ENCODE results near the gene FANCD2. TPM values are rescaled to one million over a fixed set of nuclear protein-coding genes. Genes with fewer than 3 reads are reported as not detected.
A peak's percentile ranks its signal among the peaks of the same experiment; 100 is the strongest.
"Not testable (repeated sequence)": the region's sequence is repeated elsewhere in the genome, so short reads cannot be mapped to it uniquely, and the experiment has no call there.

FANCD2 gene
- polyA plus RNA-seq, 2 donors: 5.1 to 6.5 TPM

DNA sequence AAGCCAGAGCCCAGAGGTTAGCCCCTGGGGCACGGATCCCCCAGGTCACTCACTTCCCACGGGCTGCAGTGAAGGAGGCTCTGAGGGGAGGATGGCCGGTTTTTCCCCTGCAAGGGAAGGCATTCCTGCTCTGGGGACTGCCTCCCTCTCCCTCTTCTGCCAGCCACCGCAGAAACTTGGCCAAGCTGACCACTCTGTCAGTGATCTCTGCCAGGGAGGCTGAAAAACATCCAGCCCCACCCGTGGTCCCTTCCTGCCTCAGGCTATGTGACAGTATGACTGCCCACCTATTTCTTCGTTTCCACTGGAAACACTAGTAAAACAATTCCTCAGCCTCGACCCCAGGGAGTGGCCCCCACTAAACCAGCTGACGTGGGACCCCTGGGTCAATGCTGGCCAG, 14.6 kb upstream of the FANCD2 start:
- H3K27me3 ChIP-seq (ENCODE audit: control insufficient read depth in 1 of 2, insufficient read depth in 2 of 2, low read length in 2 of 2): no peaks in the 10 kb centered on the region
- peak overlapping the region in 1 of 2 donors; percentile 66 for H3K4me3 ChIP-seq (ENCODE audit: low read depth in 1 of 2, low read length in 2 of 2)
- 33 to 38% methylated on average over 8 of the region's 8 CpGs for WGBS, 2 donors
- no peaks in the 10 kb centered on the region for H3K36me3 ChIP-seq (ENCODE audit: control insufficient read depth in 2 of 2, insufficient read depth in 2 of 2, low read length in 1 of 2)
- H3K9me3 ChIP-seq (ENCODE audit: control insufficient read depth in 2 of 2, insufficient read depth in 1 of 2, low read depth in 1 of 2, low read length in 1 of 2): no peaks in the 10 kb centered on the region
- peak overlapping the region; percentile 42 to 62 for H3K27ac ChIP-seq (ENCODE audit: low read depth in 2 of 2, low read length in 1 of 2)
- peaks cover 9 to 12% of the 10 kb centered on the region in 2 donors for H3K4me1 ChIP-seq (ENCODE audit: control insufficient read depth in 2 of 2, insufficient read depth in 2 of 2, low read length in 1 of 2)

DNA sequence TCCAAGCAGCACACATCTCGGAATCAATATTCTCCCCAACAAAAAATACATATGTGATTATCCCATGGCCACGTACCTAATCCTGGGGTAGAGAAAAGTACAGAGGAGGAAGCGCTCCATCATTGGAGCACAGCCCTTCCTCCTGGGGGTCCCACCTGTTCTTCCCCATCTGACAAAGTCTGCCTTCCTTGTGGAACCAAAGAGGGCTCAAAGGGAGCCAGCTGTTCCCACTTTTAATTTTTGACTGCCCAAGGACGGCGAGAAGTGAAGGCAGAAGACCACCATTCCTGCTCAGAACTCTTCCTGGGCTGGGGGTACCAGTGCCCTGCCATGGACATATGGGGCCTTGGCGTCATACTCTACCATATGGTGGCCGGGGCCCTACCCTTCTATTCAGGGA, 14.1 kb upstream of the FANCD2 start:
- Histone ChIP-seq H3K4me3 (ENCODE audit: low read depth in 1 of 2, low read length in 2 of 2) (no peak overlapping the region), H3K27ac (ENCODE audit: low read depth in 2 of 2, low read length in 1 of 2) (no peak overlapping the region), H3K9me3 (ENCODE audit: control insufficient read depth in 2 of 2, insufficient read depth in 1 of 2, low read depth in 1 of 2, low read length in 1 of 2) (no peaks in the 10 kb centered on the region), H3K36me3 (ENCODE audit: control insufficient read depth in 2 of 2, insufficient read depth in 2 of 2, low read length in 1 of 2) (no peaks in the 10 kb centered on the region), H3K27me3 (ENCODE audit: control insufficient read depth in 1 of 2, insufficient read depth in 2 of 2, low read length in 2 of 2) (no peaks in the 10 kb centered on the region), H3K4me1 (ENCODE audit: control insufficient read depth in 2 of 2, insufficient read depth in 2 of 2, low read length in 1 of 2) (peaks cover 9 to 12% of the 10 kb centered on the region in 2 donors)
- 91 to 92% methylated on average over 7 of the region's 7 CpGs for WGBS, 2 donors

- Histone ChIP-seq H3K27ac (ENCODE audit: low read depth in 2 of 2, low read length in 1 of 2) (peak overlapping the region; percentile 70 to 91), H3K27me3 (ENCODE audit: control insufficient read depth in 1 of 2, insufficient read depth in 2 of 2, low read length in 2 of 2) (no peaks in the 10 kb centered on the region), H3K36me3 (ENCODE audit: control insufficient read depth in 2 of 2, insufficient read depth in 2 of 2, low read length in 1 of 2) (peaks cover 0 to 5% of the 10 kb centered on the region in 2 donors), H3K4me3 (ENCODE audit: low read depth in 1 of 2, low read length in 2 of 2) (no peak overlapping the region), H3K9me3 (ENCODE audit: control insufficient read depth in 2 of 2, insufficient read depth in 1 of 2, low read depth in 1 of 2, low read length in 1 of 2) (no peaks in the 10 kb centered on the region), H3K4me1 (ENCODE audit: control insufficient read depth in 2 of 2, insufficient read depth in 2 of 2, low read length in 1 of 2) (peaks cover 7 to 10% of the 10 kb centered on the region in 2 donors)
- 25 to 27% methylated on average over 10 of the region's 10 CpGs for WGBS, 2 donors
Measured at GRCh38 chr3:10015461-10015904, 10.8 kb upstream of the FANCD2 start.

DNA sequence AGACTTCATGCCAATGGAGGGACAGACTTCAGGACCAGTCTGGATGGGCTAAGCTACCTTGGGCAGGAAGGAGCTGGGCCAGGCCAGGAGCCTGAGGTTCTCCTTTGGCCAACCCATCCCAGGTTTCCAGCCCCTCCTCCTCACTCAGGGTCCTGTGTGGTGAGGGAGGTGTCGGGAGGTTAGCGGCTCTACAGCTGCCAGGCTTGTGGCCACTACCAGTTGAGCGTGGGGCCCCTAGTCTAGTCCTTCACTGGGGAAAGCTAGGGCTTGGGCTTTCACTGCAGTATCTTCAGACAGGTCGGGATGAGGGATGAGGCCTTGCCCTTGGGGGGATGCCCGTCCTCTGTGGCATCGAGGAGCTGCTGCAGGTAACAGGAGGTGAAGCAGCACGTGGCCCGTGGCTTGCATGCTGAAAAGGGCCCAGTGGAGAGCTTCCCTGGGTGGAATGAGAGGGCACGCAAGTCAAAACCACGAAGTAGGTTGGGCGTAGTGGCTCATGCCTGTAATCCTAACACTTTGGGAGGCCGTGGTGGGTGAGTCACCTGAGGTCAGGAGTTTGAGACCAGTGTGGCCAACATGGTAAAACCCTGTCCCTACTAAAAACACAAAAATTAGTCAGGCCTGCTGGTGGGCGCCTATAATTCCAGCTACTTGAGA, 8.5 kb upstream of the FANCD2 start:
- Histone ChIP-seq H3K4me1 (ENCODE audit: control insufficient read depth in 2 of 2, insufficient read depth in 2 of 2, low read length in 1 of 2) (peaks cover 0 to 3% of the 10 kb centered on the region in 2 donors), H3K27ac (ENCODE audit: low read depth in 2 of 2, low read length in 1 of 2) (no peak overlapping the region), H3K4me3 (ENCODE audit: low read depth in 1 of 2, low read length in 2 of 2) (no peak overlapping the region), H3K9me3 (ENCODE audit: control insufficient read depth in 2 of 2, insufficient read depth in 1 of 2, low read depth in 1 of 2, low read length in 1 of 2) (no peaks in the 10 kb centered on the region), H3K36me3 (ENCODE audit: control insufficient read depth in 2 of 2, insufficient read depth in 2 of 2, low read length in 1 of 2) (peaks cover 6 to 9% of the 10 kb centered on the region in 2 donors), H3K27me3 (ENCODE audit: control insufficient read depth in 1 of 2, insufficient read depth in 2 of 2, low read length in 2 of 2) (no peaks in the 10 kb centered on the region)
- WGBS, 2 donors: 86 to 87% methylated on average over 12 to 13 of the region's 13 CpGs

GRCh38 chr3:10018806-10019205, 7.4 kb upstream of the FANCD2 start:
- H3K27ac ChIP-seq (ENCODE audit: low read depth in 2 of 2, low read length in 1 of 2); H3K4me3 ChIP-seq (ENCODE audit: low read depth in 1 of 2, low read length in 2 of 2); H3K4me1 ChIP-seq (ENCODE audit: control insufficient read depth in 2 of 2, insufficient read depth in 2 of 2, low read length in 1 of 2); H3K9me3 ChIP-seq (ENCODE audit: control insufficient read depth in 2 of 2, insufficient read depth in 1 of 2, low read depth in 1 of 2, low read length in 1 of 2); H3K27me3 ChIP-seq (ENCODE audit: control insufficient read depth in 1 of 2, insufficient read depth in 2 of 2, low read length in 2 of 2): not testable (repeated sequence)
- 98% methylated on average over 2 of the region's 2 CpGs for WGBS, 2 donors
- H3K36me3 ChIP-seq (ENCODE audit: control insufficient read depth in 2 of 2, insufficient read depth in 2 of 2, low read length in 1 of 2): peaks cover 8 to 14% of the 10 kb centered on the region in 2 donors

- Histone ChIP-seq H3K9me3 (ENCODE audit: control insufficient read depth in 2 of 2, insufficient read depth in 1 of 2, low read depth in 1 of 2, low read length in 1 of 2) (no peaks in the 10 kb centered on the region), H3K27ac (ENCODE audit: low read depth in 2 of 2, low read length in 1 of 2) (no peak overlapping the region), H3K36me3 (ENCODE audit: control insufficient read depth in 2 of 2, insufficient read depth in 2 of 2, low read length in 1 of 2) (peaks cover 8 to 14% of the 10 kb centered on the region in 2 donors), H3K4me1 (ENCODE audit: control insufficient read depth in 2 of 2, insufficient read depth in 2 of 2, low read length in 1 of 2) (peaks cover 0 to 3% of the 10 kb centered on the region in 2 donors), H3K27me3 (ENCODE audit: control insufficient read depth in 1 of 2, insufficient read depth in 2 of 2, low read length in 2 of 2) (no peaks in the 10 kb centered on the region), H3K4me3 (ENCODE audit: low read depth in 1 of 2, low read length in 2 of 2) (no peak overlapping the region)
- WGBS, 2 donors: 84 to 90% methylated on average over 5 of the region's 5 CpGs
Measured at GRCh38 chr3:10019326-10019725, 6.9 kb upstream of the FANCD2 start.

DNA sequence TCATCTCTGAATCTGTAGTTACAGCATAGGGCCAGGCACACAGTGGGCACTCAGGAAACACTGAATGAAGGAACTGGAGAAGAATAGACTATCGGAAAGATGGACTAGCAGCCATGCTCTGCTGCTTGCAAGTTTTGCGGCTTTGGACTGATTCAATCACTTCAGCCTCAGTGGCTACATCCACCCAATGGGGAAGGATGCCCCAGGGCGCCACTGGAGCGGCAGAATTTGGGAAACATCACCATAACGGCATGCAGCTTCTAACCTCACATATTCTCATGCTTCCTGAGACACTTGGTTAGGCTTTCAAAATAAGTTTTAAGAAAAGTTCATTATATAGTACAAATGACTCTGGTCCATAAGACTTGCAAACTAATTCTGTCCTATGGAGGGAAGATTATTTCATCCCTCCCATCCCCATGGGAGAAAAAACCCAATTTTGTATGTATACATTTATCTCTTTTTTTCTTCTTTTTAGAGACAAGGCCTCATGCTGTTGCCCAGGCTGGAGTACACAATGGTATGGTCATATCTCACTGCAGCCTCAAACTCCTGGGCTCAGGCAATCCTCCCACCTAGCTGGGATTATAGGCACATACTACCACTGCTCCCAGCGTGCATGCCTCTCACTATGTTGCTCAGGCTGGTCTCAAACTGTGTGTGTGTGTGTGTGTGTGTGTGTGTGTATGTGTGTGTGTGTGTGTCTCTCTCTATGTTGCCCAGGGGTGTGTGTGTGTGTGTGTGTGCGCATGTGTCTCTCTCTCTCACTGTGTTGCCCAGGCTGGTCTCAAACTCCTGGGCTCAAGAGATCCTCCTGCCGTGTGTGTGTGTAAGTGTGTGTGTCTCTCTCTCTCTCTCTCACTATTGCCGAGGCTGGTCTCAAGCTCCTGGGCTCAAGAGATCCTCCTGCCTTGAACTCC, 4.1 kb upstream of the FANCD2 start:
- Histone ChIP-seq H3K4me3 (ENCODE audit: low read depth in 1 of 2, low read length in 2 of 2) (no peak overlapping the region), H3K4me1 (ENCODE audit: control insufficient read depth in 2 of 2, insufficient read depth in 2 of 2, low read length in 1 of 2) (no peaks in the 10 kb centered on the region), H3K9me3 (ENCODE audit: control insufficient read depth in 2 of 2, insufficient read depth in 1 of 2, low read depth in 1 of 2, low read length in 1 of 2) (no peaks in the 10 kb centered on the region), H3K27me3 (ENCODE audit: control insufficient read depth in 1 of 2, insufficient read depth in 2 of 2, low read length in 2 of 2) (no peaks in the 10 kb centered on the region), H3K36me3 (ENCODE audit: control insufficient read depth in 2 of 2, insufficient read depth in 2 of 2, low read length in 1 of 2) (peaks cover 8 to 14% of the 10 kb centered on the region in 2 donors), H3K27ac (ENCODE audit: low read depth in 2 of 2, low read length in 1 of 2) (no peak overlapping the region)
- 91 to 92% methylated on average over 9 of the region's 9 CpGs for WGBS, 2 donors

GRCh38 chr3:10023587-10024310, 2.5 kb upstream of the FANCD2 start:
- no peak overlapping the region for H3K27ac ChIP-seq (ENCODE audit: low read depth in 2 of 2, low read length in 1 of 2)
- 72 to 81% methylated on average over 8 of the region's 8 CpGs for WGBS, 2 donors
- no peaks in the 10 kb centered on the region for H3K9me3 ChIP-seq (ENCODE audit: control insufficient read depth in 2 of 2, insufficient read depth in 1 of 2, low read depth in 1 of 2, low read length in 1 of 2)
- H3K4me1 ChIP-seq (ENCODE audit: control insufficient read depth in 2 of 2, insufficient read depth in 2 of 2, low read length in 1 of 2): no peaks in the 10 kb centered on the region
- no peaks in the 10 kb centered on the region for H3K27me3 ChIP-seq (ENCODE audit: control insufficient read depth in 1 of 2, insufficient read depth in 2 of 2, low read length in 2 of 2)
- H3K4me3 ChIP-seq (ENCODE audit: low read depth in 1 of 2, low read length in 2 of 2): no peak overlapping the region
- H3K36me3 ChIP-seq (ENCODE audit: control insufficient read depth in 2 of 2, insufficient read depth in 2 of 2, low read length in 1 of 2): peaks cover 8 to 9% of the 10 kb centered on the region in 2 donors
